Cardiac fibroblast (primary cell): ENCODE results near the gene ACTL6B.
A peak's percentile ranks its signal among the peaks of the same experiment; 100 is the strongest.

Source experiments
- DNase-seq, 2 donors: peaks; one replicate each; pipeline versions ENCODE4 v3.0.0 to v3.0.0-alpha.2; 2010; ENCODE audit warnings: low read depth in 2 of 2
- H3K4me3 ChIP-seq, 2 donors: replicated peaks in 1 of 2; 1 replicate in 1 of 2; 2 replicates in 1 of 2; pipeline ENCODE4 v1.5.1; 2011; ENCODE audit warnings: low read depth in 2 of 2, low read length in 2 of 2, mild to moderate bottlenecking in 2 of 2, moderate library complexity in 1 of 2
- CTCF ChIP-seq: IDR thresholded peaks from one replicate; pipeline ENCODE4 v1.5.1; 2011; ENCODE audit warnings: low read depth, mild to moderate bottlenecking, low read length, inconsistent platforms

Gene ACTL6B

DNA sequence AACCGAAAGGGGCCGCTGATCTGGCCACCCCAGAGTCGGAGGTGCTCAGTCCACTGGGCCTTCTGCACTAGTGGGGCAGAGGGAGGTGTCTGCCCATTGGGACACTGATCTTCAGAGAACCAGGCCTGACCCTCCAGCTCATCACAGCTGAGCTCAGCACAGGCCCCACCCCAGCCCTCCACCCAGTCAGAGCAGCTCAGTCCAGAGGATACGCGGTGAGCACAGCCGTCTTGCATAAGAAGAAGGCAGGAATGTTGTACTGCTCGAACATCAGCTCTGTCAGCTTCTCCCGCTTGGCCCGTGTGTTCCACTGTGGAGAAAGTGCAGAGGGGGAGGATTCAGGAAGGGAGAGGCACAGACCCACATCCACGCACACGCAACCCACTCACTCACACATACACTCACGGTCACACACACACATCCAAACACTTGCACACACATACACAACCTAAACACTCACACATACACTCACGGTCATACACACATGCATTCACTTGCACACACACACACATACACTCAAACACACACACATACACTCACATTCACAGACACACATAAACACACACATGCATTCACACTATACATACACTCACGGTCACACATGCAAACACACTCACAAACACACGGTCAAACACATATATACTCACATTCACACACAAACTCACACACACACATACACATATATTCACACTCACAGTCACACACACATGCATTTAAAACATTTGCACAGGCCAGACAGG lies 6.3 kb downstream of the ACTL6B start:
- no peak for TF ChIP-seq CTCF
- DNase-seq: peak in 1 of 2 donors; percentile 16

GRCh38 chr7:100642534-100642907 lies 13.7 kb downstream of the ACTL6B start:
- DNase-seq: no peak
- H3K4me3 ChIP-seq: no peak overlapping the region
- TF ChIP-seq CTCF: no peak

More for the DNA sequence above, 6.3 kb downstream of the ACTL6B start:
- no peak overlapping the region for H3K4me3 ChIP-seq

GRCh38 chr7:100641860-100642533 lies 14.3 kb downstream of the ACTL6B start:
- no peak for DNase-seq
- H3K4me3 ChIP-seq: no peak overlapping the region
- no peak for TF ChIP-seq CTCF

- TF ChIP-seq CTCF: no peak
- no peak for DNase-seq
- H3K4me3 ChIP-seq: no peak within 1 kb of the TSS
Measured at GRCh38 chr7:100641463-100641859, 14.8 kb downstream of the ACTL6B start, which contains the start of gene TFR2. Gene TFR2, minus strand, starts transcription at chr7:100641552. Its CDS starts 43 bp downstream, at chr7:100641509.

GRCh38 chr7:100640517-100641440 lies 15.5 kb downstream of the ACTL6B start:
- no peak overlapping the region for H3K4me3 ChIP-seq
- TF ChIP-seq CTCF: no peak
- no peak for DNase-seq

- no peak overlapping the region for H3K4me3 ChIP-seq
- no peak for TF ChIP-seq CTCF
- no peak for DNase-seq
Measured at GRCh38 chr7:100639995-100640516, 16.2 kb downstream of the ACTL6B start.
